NT2/D1 (cell line): ENCODE measurements around the gene KAZN.

Source experiments
- DNase-seq: peaks from one replicate; pipeline ENCODE4 v3.0.0-alpha.2; 2011; ENCODE audit warnings: low read depth, low spot score
- H3K27me3 ChIP-seq: 2 replicates; pipeline ENCODE4 v1.6.0; 2011; ENCODE audit warnings: mild to moderate bottlenecking; ENCODE audit not compliant: insufficient read length, insufficient read depth
- H3K36me3 ChIP-seq: 2 replicates; pipeline ENCODE4 v1.6.1; 2011; ENCODE audit warnings: mild to moderate bottlenecking, low read length, mixed read lengths; ENCODE audit not compliant: insufficient read depth, insufficient read length
- H3K4me1 ChIP-seq: 2 replicates; pipeline ENCODE4 v1.5.1; 2011; ENCODE audit not compliant: insufficient read depth, insufficient read length
- H3K4me3 ChIP-seq: 2 replicates; pipeline ENCODE4 v1.5.1; 2011; ENCODE audit warnings: low read depth; ENCODE audit not compliant: insufficient read length
- H3K9ac ChIP-seq: 2 replicates; pipeline ENCODE4 v1.6.0; 2011; ENCODE audit warnings: low read depth; ENCODE audit not compliant: insufficient read length
- H3K9me3 ChIP-seq: 2 replicates; pipeline ENCODE4 v1.5.1; 2011; ENCODE audit warnings: mild to moderate bottlenecking, low read length; ENCODE audit not compliant: insufficient read depth
- SUZ12 ChIP-seq: IDR thresholded peaks from 2 replicates; pipeline ENCODE4 v1.6.1; 2011; ENCODE audit not compliant: insufficient read length, insufficient read depth; ENCODE audit errors: extremely low read depth
- YY1 ChIP-seq: IDR thresholded peaks from 2 replicates; pipeline ENCODE4 v1.6.1; 2011; ENCODE audit not compliant: insufficient read length, insufficient read depth
- ZNF274 ChIP-seq: IDR thresholded peaks from 2 replicates; pipeline ENCODE4 v1.6.1; 2011; ENCODE audit warnings: mild to moderate bottlenecking, low read depth, low read length

KAZN gene

DNA sequence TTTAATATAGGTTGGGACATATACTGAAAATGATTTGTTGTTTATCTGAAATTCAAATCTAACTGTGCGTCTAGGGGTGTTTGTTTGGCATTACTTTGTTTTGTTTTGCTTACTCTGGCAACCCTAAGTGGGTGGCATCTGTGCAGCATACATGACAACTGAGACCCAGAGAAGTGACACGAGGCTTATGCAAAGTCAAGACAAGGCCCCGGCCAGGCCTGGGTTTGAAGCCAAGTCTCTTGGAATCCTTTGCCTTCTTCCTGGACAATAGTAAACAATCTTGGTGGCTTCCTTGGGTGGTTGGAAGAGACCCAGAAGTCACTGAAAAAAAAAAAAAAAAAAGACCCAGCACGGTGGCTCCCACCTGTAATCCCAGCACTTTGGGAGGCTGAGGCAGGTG, 357.5 kb downstream of the KAZN start:
- Histone ChIP-seq H3K9me3 (peaks cover 20% of the 10 kb centered on the region), H3K36me3 (peaks cover 13% of the 10 kb centered on the region), H3K27me3 (no peaks in the 10 kb centered on the region), H3K4me3 (no peak overlapping the region), H3K9ac (no peak overlapping the region), H3K4me1 (no peaks in the 10 kb centered on the region)
- no peak for DNase-seq
- TF ChIP-seq SUZ12 (no peak), ZNF274 (no peak), YY1 (no peak)

DNA sequence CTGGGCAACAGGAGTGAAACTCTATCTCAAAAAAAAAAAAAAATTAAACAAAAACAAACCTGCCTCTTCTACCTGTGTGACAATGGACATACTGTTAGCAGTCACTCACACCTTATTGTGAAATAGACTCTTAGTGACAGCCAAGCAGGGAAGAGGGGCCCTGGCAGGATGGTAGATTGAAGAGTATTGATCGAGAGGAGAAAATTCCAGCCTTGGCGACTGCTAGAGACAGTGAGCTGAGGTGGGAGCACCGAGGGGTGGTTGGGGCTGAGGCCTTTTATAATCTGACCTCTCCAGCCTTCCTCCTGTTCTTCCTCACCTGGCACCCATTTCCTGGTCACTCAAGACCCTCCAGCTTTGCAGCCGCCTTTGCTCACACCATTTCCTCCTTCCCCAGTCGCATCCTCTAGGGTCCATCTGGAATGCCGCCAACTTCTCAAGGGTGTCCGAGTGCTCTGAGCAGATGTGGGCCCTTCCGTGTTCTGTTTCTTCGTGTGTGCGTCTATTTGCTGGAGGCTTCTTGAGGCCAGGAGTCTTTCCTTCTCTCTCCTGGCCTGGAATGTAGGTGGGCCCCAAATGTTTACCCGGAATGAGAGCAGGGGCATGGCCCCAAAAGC, 358.2 kb downstream of the KAZN start:
- peaks cover 27% of the 10 kb centered on the region for H3K9me3 ChIP-seq
- no peak for DNase-seq
- H3K27me3 ChIP-seq: no peaks in the 10 kb centered on the region
- no peak overlapping the region for H3K4me3 ChIP-seq
- peaks cover 20% of the 10 kb centered on the region for H3K36me3 ChIP-seq
- no peak overlapping the region for H3K9ac ChIP-seq
- TF ChIP-seq ZNF274 (no peak), SUZ12 (no peak)
- H3K4me1 ChIP-seq: no peaks in the 10 kb centered on the region

DNA sequence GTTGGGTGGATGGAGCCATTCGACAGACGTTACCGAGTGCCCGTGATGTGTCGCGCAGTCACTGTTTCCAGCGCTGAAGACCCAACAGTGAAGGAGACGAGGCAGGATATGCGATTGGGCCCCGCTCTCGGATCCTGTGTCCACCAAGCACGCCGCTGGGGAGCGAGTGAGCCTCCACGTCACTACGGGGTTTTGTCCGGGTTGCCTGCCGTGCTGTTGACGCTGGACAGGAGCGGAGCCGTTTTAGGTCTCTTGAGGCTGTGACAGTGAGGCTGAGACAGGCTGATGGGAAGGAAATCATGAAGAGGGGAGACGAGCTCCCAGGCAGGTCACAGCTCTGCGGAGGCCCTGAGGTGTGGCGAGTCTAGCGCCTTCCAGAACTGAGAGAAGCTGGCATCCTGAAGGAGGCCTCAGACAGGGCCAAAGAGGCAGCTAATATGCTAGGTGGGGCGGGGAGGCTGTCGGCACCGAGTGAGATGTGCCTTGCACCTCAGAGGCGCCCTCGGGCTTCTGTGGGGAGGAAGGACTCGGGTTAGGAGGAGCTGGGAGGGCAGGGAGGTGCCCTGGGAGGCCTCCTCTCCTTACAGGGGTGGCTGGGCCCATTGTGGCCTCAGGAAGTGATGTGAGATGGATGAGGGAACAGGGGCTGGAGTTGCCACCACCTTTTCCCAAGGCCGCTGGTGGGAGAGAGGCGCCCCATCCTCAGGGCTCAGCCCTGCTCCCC, 359.1 kb downstream of the KAZN start:
- no peaks in the 10 kb centered on the region for H3K4me1 ChIP-seq
- peaks cover 28% of the 10 kb centered on the region for H3K9me3 ChIP-seq
- no peak overlapping the region for H3K9ac ChIP-seq
- no peak overlapping the region for H3K4me3 ChIP-seq
- H3K27me3 ChIP-seq: no peaks in the 10 kb centered on the region
- H3K36me3 ChIP-seq: peaks cover 28% of the 10 kb centered on the region
- no peak for TF ChIP-seq ZNF274
- TF ChIP-seq SUZ12: no peak
- TF ChIP-seq YY1: no peak
- DNase-seq: no peak

DNA sequence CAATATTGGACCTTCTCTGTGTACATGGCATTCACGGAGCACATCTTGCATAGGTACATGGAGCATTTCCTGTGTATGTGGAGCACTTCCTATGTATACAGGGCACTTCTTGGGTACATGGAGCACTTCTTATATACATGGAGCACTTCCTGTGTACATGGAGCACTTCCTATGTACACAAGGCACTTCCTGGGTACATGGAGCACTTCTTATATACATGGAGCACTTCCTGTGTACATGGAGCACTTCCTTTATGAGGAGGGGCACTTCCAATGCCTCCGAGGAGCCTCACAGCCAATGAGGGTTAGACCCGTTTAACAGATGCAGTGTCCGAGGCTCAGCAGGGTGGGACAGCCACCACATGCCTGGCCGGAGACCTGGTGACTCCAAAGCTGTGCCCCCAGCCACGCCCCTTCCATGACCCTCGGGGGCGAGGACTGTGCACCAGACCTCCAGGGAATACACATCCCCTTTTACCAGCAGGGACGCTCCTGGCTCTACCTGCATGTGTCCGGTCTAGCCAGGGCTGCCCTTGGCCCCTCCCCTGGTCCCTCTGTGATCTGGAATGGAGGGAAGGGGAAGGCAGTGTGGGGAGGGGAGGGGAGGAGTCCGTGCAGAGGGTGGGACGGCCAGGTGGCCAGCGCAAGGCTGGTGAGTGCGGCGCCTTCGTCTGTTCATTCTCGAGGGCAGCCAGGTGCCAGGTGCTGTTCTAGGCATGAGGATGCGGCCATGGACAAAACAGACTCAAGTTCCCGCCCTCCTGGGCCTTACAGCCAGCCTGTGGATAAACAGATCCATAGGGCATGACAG, 360.0 kb downstream of the KAZN start:
- TF ChIP-seq SUZ12 (no peak), YY1 (no peak), ZNF274 (no peak)

DNA sequence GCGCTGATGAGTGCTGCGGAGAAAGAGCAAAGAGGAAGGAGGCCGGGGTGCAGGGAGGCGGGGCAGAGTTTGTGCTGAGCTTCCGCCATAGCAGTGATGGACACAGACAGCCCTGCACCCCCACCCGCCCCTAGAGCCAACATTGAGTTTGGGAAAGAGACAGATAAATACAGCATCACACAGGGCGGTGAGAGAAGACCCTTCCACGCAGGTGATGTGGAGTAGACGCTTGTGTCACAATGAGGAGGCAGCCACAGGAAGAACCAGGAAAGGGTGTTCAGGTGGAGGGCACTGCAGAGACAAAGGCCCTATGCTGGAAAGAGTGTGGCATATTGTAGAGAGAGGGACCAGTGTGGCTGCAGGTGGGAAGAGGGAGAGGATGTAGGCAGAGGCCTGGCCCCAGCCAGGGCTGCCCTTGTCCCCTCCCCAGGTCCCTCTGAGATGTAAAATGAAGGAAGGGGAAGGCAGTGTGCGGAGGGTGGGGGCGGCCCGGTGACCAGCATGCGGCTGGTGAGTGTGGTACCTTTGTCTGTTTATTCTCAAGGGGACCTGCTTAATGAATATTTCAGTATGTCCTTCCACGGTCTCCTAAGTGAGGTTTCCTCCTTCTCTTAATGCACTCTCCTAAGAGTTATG, 360.7 kb downstream of the KAZN start:
- Histone ChIP-seq H3K4me1 (no peaks in the 10 kb centered on the region), H3K4me3 (no peak overlapping the region), H3K9ac (no peak overlapping the region), H3K36me3 (peaks cover 32% of the 10 kb centered on the region), H3K9me3 (peaks cover 11% of the 10 kb centered on the region; the same call in 1 of the 2 replicates), H3K27me3 (no peaks in the 10 kb centered on the region)
- DNase-seq: no peak
- TF ChIP-seq YY1: no peak
- no peak for TF ChIP-seq ZNF274
- TF ChIP-seq SUZ12: no peak

More for the DNA sequence above, 360.0 kb downstream of the KAZN start:
- Histone ChIP-seq H3K9me3 (peaks cover 19% of the 10 kb centered on the region), H3K4me1 (no peaks in the 10 kb centered on the region), H3K27me3 (no peaks in the 10 kb centered on the region), H3K4me3 (no peak overlapping the region), H3K9ac (no peak overlapping the region), H3K36me3 (peaks cover 32% of the 10 kb centered on the region)
- no peak for DNase-seq

DNA sequence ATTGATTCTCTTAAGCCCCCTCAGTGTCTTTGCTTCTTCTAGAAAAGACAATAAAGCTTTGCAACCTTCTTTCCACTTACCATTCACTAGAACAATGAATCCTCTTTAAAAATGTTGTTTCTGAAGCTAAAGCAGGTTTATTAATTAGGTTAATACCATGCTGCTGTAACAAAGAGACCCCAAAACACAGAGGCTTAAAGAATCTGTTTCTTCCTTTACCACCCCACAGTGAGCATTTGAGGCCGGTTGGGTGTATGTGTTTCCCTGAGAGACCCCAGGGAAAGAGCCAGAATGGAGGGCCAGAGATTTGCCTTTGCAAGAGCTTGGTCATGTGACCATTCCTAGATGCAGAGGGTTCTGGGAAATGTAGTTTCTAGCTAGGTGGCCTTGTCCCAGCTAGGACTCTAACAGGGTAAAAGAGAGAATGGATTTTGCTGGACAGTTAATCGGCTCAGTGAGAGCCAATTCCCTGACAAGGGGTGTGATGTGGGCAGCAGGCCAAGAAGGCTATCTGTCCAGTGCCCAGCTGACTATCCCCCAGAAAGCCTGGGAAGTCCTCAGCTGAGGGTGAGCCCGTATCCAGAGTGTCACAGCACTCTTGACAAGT, 363.3 kb downstream of the KAZN start:
- no peak overlapping the region for H3K9ac ChIP-seq
- TF ChIP-seq YY1 (no peak), SUZ12 (no peak), ZNF274 (no peak)
- no peaks in the 10 kb centered on the region for H3K27me3 ChIP-seq
- H3K36me3 ChIP-seq: peaks cover 35% of the 10 kb centered on the region
- H3K4me3 ChIP-seq: no peak overlapping the region
- peaks cover 11% of the 10 kb centered on the region; the same call in 1 of the 2 replicates for H3K9me3 ChIP-seq
- DNase-seq: no peak
- no peaks in the 10 kb centered on the region for H3K4me1 ChIP-seq
